Breast epithelium (tissue), 4 donors: ENCODE results near the gene CASZ1. TPM values are rescaled to one million over a fixed set of nuclear protein-coding genes. Genes with fewer than 3 reads are reported as not detected.

ENCODE experiments used
- DNase-seq, 2 donors: peaks; one replicate each; pipeline ENCODE4 v3.0.0-alpha.2; 2019; ENCODE audit warnings: low spot score in 2 of 2
- H3K27ac ChIP-seq, 2 donors: fragments of 200-600 bp; sonication (generic) in 1 of 2; one replicate each; pipeline ENCODE4 v1.5.1; 2016 to 2019; ENCODE audit warnings: mild to moderate bottlenecking in 1 of 2
- H3K27me3 ChIP-seq, 2 donors: fragments of 200-600 bp; sonication (generic) in 1 of 2; one replicate each; pipeline versions ENCODE4 v1.5.1 to v1.6.0; 2017 to 2019; ENCODE audit warnings: control low read depth in 1 of 2, mild to moderate bottlenecking in 1 of 2
- H3K36me3 ChIP-seq: fragments of 200-600 bp; one replicate; pipeline ENCODE4 v1.5.1; 2019
- H3K4me1 ChIP-seq, 2 donors: fragments of 200-600 bp; sonication (generic); one replicate each; pipeline ENCODE4 v1.5.1; 2016 to 2019; ENCODE audit warnings: control low read depth in 1 of 2
- H3K4me3 ChIP-seq, 3 donors: fragments of 200-600 bp; sonication (generic); 1 replicate in 2 of 3; 2 replicates in 1 of 3; pipeline ENCODE4 v1.5.1; 2016 to 2019; ENCODE audit warnings: mild to moderate bottlenecking in 3 of 3, moderate library complexity in 2 of 3
- H3K9me3 ChIP-seq, 2 donors: fragments of 200-600 bp; sonication (generic) in 1 of 2; one replicate each; pipeline ENCODE4 v1.5.1; 2016 to 2019; ENCODE audit warnings: control low read depth in 1 of 2
- POLR2A ChIP-seq: fragments of 450-650 bp; IDR thresholded peaks from one replicate; pipeline ENCODE4 v1.6.1; 2016; ENCODE audit warnings: antibody characterized with exemption, mild to moderate bottlenecking, moderate library complexity
- POLR2AphosphoS5 ChIP-seq, 3 donors: sonication (generic); formaldehyde crosslinking; IDR thresholded peaks; one replicate each; pipeline ENCODE4 v1.6.1; 2017; ENCODE audit warnings: antibody characterized with exemption in 3 of 3
- intact Hi-C: fragments of 100-400 bp; cut with DNase I; formaldehyde crosslinking; loops from one replicate; pipeline ENCODE4 v1.15.1; 2023; ENCODE audit warnings: low total_unique reads
- total RNA-seq, 3 donors: library from RNA; depleted of rRNA; stranded (reverse); fragments of >200 nt; gene quantifications; one replicate each; pipeline ENCODE4 v1.1.0, GENCODE V29; 2016
- TF ChIP-seq, protein P1 (sequence below), 3 donors: fragments of 450-650 bp; IDR thresholded peaks; one replicate each; pipeline ENCODE4 v1.5.1; 2016 to 2017; ENCODE audit warnings: antibody characterized with exemption in 3 of 3, mild to moderate bottlenecking in 3 of 3, moderate library complexity in 3 of 3

The CASZ1 gene
- total RNA-seq, 3 donors from 2014 or later: 1.1 to 39.1 (median 32.4) TPM

DNA sequence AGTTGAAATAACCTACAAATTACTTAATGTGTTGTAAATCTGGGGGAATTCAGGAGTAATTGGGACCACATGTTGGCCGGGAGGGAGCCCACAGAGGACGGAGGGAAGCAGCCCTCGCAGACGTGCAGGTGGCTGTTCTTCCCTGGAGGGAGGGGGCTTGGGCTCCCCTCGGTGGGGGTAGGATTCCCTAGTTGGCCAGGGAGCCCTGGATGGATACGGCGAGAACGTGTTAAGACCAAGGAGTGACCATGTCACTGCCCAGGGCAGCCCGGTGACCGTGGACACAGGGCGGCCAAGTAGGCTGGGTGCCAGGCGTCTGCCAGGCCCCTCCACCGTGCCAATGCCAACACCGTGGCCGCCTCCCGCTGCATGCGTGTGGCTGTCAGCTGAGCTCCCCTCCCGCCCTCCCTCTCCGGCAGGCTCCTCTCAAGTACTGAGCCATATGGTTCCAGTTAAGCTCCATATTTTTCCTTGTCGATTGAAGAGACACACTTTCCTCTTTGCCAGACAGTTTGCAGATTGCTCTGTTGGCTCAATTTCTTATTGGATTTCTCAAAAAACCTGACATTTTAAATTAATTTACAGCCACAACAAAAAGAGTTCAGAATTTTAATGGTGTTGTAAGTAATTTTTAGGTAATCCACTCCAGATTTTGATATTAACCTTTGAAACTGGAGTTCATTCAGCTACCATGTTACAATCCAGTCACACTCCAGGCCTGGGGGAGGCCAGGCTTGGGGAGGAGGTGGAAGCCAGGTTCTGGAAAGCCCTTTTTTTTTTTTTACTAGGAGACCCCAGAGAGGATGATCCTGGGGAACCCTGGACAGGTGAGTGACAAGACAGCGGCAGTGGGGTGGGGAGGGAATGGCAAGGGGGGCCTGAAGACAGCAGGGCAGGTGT lies 71.2 kb downstream of the CASZ1 start:
- no peak for TF ChIP-seq POLR2A
- TF ChIP-seq POLR2AphosphoS5 (IDR thresholded peaks at IDR 0.05): peak in 1 of 3 donors; percentile 15
- H3K9me3 ChIP-seq: no peaks in the 10 kb centered on the region
- no peaks in the 10 kb centered on the region for H3K36me3 ChIP-seq
- peaks cover 12 to 48% of the 10 kb centered on the region in 2 donors for H3K4me1 ChIP-seq
- intact Hi-C loops: no loop called here
- DNase-seq: peak; percentile 47 to 72
- H3K27me3 ChIP-seq: no peaks in the 10 kb centered on the region
- H3K27ac ChIP-seq: peak overlapping the region; percentile 90 to 91
- H3K4me3 ChIP-seq: peak overlapping the region in 1 of 3 donors; percentile 35

DNA sequence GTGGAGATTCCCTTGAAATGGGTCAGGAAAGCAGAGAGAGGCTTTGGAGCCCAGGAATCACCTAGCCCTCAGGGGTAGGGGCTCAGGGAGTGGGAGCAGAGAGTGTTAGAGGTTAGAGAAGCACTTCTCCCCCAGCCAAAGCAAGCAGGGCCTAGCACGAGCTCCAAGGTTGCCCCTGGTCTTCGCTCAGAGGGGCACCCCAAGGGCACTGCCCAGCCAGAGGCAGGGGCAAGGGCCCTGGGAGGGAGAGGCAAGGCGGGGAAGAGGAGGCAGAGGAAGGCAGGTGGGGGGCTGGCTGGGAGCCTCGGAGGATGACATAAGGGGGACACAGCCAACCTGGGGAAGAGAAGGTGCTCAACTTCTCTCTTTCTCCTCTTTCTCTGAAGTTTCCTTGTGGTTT lies 71.9 kb downstream of the CASZ1 start:
- Histone ChIP-seq H3K4me3 (no peak overlapping the region), H3K27me3 (no peaks in the 10 kb centered on the region), H3K36me3 (no peaks in the 10 kb centered on the region), H3K9me3 (no peaks in the 10 kb centered on the region), H3K27ac (peak overlapping the region; percentile 90 to 91), H3K4me1 (peaks cover 12 to 48% of the 10 kb centered on the region in 2 donors)
- TF ChIP-seq POLR2AphosphoS5 (IDR thresholded peaks at IDR 0.05) (no peak), POLR2A (no peak)
- TF ChIP-seq, protein P1, sequence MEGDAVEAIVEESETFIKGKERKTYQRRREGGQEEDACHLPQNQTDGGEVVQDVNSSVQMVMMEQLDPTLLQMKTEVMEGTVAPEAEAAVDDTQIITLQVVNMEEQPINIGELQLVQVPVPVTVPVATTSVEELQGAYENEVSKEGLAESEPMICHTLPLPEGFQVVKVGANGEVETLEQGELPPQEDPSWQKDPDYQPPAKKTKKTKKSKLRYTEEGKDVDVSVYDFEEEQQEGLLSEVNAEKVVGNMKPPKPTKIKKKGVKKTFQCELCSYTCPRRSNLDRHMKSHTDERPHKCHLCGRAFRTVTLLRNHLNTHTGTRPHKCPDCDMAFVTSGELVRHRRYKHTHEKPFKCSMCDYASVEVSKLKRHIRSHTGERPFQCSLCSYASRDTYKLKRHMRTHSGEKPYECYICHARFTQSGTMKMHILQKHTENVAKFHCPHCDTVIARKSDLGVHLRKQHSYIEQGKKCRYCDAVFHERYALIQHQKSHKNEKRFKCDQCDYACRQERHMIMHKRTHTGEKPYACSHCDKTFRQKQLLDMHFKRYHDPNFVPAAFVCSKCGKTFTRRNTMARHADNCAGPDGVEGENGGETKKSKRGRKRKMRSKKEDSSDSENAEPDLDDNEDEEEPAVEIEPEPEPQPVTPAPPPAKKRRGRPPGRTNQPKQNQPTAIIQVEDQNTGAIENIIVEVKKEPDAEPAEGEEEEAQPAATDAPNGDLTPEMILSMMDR (IDR thresholded peaks at IDR 0.05): no peak
- intact Hi-C loops: no loop called here
- no peak for DNase-seq

DNA sequence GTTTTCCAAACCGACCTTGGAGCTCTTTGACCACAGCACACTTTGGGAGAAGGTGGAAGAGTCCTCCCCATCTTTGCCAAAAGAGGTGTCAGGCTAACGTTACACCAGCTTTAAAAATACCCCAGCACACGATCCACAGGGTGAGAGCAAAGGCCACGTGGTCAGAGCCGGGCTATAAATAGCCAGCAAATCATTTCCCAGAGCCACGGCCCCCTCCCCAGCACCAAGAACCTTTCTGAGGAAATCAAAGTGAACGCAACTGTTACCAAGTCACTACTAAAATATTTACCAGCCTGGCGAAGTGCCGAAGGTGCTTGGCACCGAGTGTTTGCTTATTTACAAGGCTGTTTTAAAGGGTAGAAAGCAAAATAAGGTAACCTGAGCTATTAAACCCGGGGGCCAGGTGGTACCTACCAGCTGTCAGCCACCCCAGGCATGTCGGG lies 72.4 kb downstream of the CASZ1 start:
- peaks cover 12 to 48% of the 10 kb centered on the region in 2 donors for H3K4me1 ChIP-seq
- no peaks in the 10 kb centered on the region for H3K27me3 ChIP-seq
- peak; percentile 87 to 89 for DNase-seq
- peak overlapping the region; percentile 90 to 91 for H3K27ac ChIP-seq
- no peaks in the 10 kb centered on the region for H3K9me3 ChIP-seq
- intact Hi-C loops: no loop called here
- no peaks in the 10 kb centered on the region for H3K36me3 ChIP-seq
- TF ChIP-seq POLR2A (no peak), POLR2AphosphoS5 (IDR thresholded peaks at IDR 0.05) (no peak)
- TF ChIP-seq, protein P1 (IDR thresholded peaks at IDR 0.05): no peak
- no peak overlapping the region for H3K4me3 ChIP-seq

GRCh38 chr1:10723317-10723716 lies 73.1 kb downstream of the CASZ1 start:
- H3K27me3 ChIP-seq: no peaks in the 10 kb centered on the region
- no peaks in the 10 kb centered on the region for H3K36me3 ChIP-seq
- intact Hi-C loops: no loop called here
- H3K27ac ChIP-seq: peak overlapping the region; percentile 90 to 91
- TF ChIP-seq, protein P1 (IDR thresholded peaks at IDR 0.05): no peak
- TF ChIP-seq POLR2A (no peak), POLR2AphosphoS5 (IDR thresholded peaks at IDR 0.05) (no peak)
- H3K4me3 ChIP-seq: no peak overlapping the region
- peaks cover 12 to 48% of the 10 kb centered on the region in 2 donors for H3K4me1 ChIP-seq
- H3K9me3 ChIP-seq: no peaks in the 10 kb centered on the region
- no peak for DNase-seq

DNA sequence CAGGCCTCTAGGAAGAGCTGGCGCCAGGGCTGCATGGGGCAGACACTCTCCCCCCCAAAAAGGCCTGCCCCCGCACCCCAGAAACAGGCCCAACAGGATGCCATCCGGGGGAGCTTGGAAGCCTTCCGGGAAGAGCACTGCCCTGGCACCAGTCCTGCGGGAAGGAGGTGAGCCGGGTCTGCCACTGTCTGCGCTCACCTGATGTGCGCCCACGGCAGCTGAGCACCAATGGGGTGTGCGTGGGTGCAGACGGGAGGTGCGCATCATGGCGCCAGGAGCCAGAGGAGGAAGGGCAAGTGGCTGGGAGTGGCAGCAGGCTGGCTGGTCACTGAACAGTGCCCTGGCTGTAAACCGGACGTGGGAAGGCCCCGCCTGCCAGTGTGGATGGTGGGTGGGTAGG lies 73.6 kb downstream of the CASZ1 start:
- peak overlapping the region; percentile 90 to 91 for H3K27ac ChIP-seq
- intact Hi-C loops: no loop called here
- H3K4me3 ChIP-seq: no peak overlapping the region
- DNase-seq: peak in 1 of 2 donors; percentile 75
- H3K4me1 ChIP-seq: peaks cover 12 to 43% of the 10 kb centered on the region in 2 donors
- TF ChIP-seq, protein P1 (IDR thresholded peaks at IDR 0.05): peak in 1 of 3 donors; percentile 40
- peak in 1 of 3 donors; percentile 62 for TF ChIP-seq POLR2AphosphoS5 (IDR thresholded peaks at IDR 0.05)
- TF ChIP-seq POLR2A: no peak
- H3K36me3 ChIP-seq: no peaks in the 10 kb centered on the region
- H3K9me3 ChIP-seq: no peaks in the 10 kb centered on the region
- H3K27me3 ChIP-seq: no peaks in the 10 kb centered on the region
